IMR-90 (cell line): Measurements from ENCODE around the gene LAMB2.

Experiments
- CEBPB ChIP-seq: IDR thresholded peaks from 2 replicates; pipeline ENCODE4 v1.6.1; 2012; ENCODE audit warnings: low read depth, low read length, improper control_type of control experiment
- CTCF ChIP-seq: conservative IDR thresholded peaks from 2 replicates; pipeline ENCODE4 v1.5.1; 2012; ENCODE audit warnings: mild to moderate bottlenecking, low read depth, low read length, improper control_type of control experiment
- ELK1 ChIP-seq: fragments of 150-350 bp; IDR thresholded peaks from 2 replicates; pipeline ENCODE4 v1.6.1; 2016; ENCODE audit warnings: low read depth, mild to moderate bottlenecking, low read length, moderate library complexity, borderline replicate concordance
- MAZ ChIP-seq: IDR thresholded peaks from 2 replicates; pipeline ENCODE4 v1.6.1; 2012; ENCODE audit warnings: low read depth, mild to moderate bottlenecking, low read length, improper control_type of control experiment, moderate library complexity, borderline replicate concordance
- RAD21 ChIP-seq: IDR thresholded peaks from 2 replicates; pipeline ENCODE4 v1.6.1; 2012; ENCODE audit warnings: low read length, improper control_type of control experiment
- USF2 ChIP-seq: fragments of 150-350 bp; IDR thresholded peaks from 2 replicates; pipeline ENCODE4 v1.6.1; 2017; ENCODE audit warnings: mild to moderate bottlenecking, antibody characterized with exemption, low read length, low read depth

- TF ChIP-seq CTCF (no peak), CEBPB (no peak), ELK1 (no peak), USF2 (no peak), MAZ (no peak), RAD21 (no peak)
Measured at GRCh38 chr3:49161197-49161596, 28.3 kb upstream of the LAMB2 start.
